Activated T-cell treated with anti-CD3 and anti-CD28 coated beads for 24 hours (primary cell): ENCODE data around the gene LPAR5.

Experiments used
- DNase-seq: peaks from one replicate; pipeline ENCODE4 v3.0.0-alpha.2; 2020; ENCODE audit warnings: low read depth

The LPAR5 gene

GRCh38 chr12:6638305-6638704 is 2.5 kb upstream of the LPAR5 start:
- no peak for DNase-seq

- peak; percentile 57 for DNase-seq
Measured at GRCh38 chr12:6635375-6635855, 344 bp downstream of the LPAR5 start.

GRCh38 chr12:6632026-6632983 is 3.5 kb downstream of the LPAR5 start:
- DNase-seq: no peak

- no peak for DNase-seq
Measured at GRCh38 chr12:6631549-6631961, 4.2 kb downstream of the LPAR5 start.

GRCh38 chr12:6630736-6631135 is 5.0 kb downstream of the LPAR5 start:
- no peak for DNase-seq

GRCh38 chr12:6627616-6628015 is 8.1 kb downstream of the LPAR5 start:
- no peak for DNase-seq

GRCh38 chr12:6626654-6627283 is 9.0 kb downstream of the LPAR5 start:
- DNase-seq: no peak

- no peak for DNase-seq
Measured at GRCh38 chr12:6620885-6621274, 14.9 kb downstream of the LPAR5 start.

GRCh38 chr12:6620137-6620884 is 15.4 kb downstream of the LPAR5 start:
- DNase-seq: no peak

- DNase-seq: no peak
Measured at GRCh38 chr12:6618483-6619225, 17.1 kb downstream of the LPAR5 start.

- DNase-seq: no peak
Measured at GRCh38 chr12:6615802-6616201, 20.0 kb downstream of the LPAR5 start.

- no peak for DNase-seq
Measured at GRCh38 chr12:6614513-6615172, 21.1 kb downstream of the LPAR5 start.

GRCh38 chr12:6613776-6614512 is 21.8 kb downstream of the LPAR5 start:
- no peak for DNase-seq

GRCh38 chr12:6613015-6613775 is 22.6 kb downstream of the LPAR5 start:
- no peak for DNase-seq

- no peak for DNase-seq
Measured at GRCh38 chr12:6612652-6613014, 23.1 kb downstream of the LPAR5 start.

- no peak for DNase-seq
Measured at GRCh38 chr12:6612247-6612646, 23.5 kb downstream of the LPAR5 start.

- DNase-seq: no peak
Measured at GRCh38 chr12:6608592-6609281, 27.0 kb downstream of the LPAR5 start.

GRCh38 chr12:6607751-6608591 is 27.8 kb downstream of the LPAR5 start:
- peak; percentile 55 for DNase-seq
